Measurements from ENCODE around the gene LRRC8A.
"Not testable (repeated sequence)": the region's sequence is repeated elsewhere in the genome, so short reads cannot be mapped to it uniquely, and the experiment has no call there.

Gene LRRC8A

DNA sequence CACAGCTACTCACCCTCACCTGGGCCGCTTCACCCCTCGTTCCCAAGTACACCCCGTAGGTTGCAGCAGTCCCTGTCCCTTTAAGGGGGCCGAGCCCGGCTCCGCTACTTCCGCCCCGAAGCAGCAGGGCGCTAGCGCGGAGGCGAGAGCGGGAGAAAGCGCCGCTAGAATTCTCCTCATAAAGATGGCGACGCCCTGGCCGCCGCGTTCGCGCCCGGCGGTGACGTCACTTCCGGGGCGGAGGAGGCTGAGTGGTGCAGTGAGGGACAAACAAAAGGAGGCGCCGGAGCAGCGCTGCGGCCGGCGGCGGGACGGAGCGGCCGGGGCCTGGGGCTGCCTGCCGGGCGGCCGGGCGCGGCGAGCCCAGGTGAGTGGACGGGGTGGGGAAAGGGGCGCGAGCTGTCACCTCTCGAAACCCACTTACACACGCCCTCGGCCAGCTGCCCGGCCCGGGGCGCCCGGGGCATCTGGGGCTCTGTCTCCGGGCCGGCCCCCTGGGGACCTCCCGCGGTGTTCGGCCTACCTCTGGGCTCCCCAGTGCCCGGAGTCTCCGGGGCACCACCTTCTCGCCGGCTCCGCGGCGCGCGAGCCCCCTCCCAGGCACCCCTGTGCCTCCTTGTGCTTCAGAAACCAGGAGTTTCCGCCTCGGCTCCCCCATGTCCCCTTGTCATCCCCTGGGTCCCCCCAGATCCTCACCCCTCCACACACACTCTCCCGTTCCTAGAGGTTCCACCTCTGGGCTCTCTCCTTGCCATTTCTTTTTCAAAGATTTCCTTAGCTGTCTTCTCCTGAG is at the start of gene LRRC8A, which contains the start of gene KYAT1:
LRRC8A (plus strand) TSS at position 250 of the 793 bp plus-strand sequence. CDS start 25,032 bp downstream, outside the sequence.
KYAT1 (minus strand) TSS at position 67 of the 793 bp plus-strand sequence. CDS start 36,545 bp downstream, outside the sequence.
- peak; percentile 96 for DNase-seq

DNA sequence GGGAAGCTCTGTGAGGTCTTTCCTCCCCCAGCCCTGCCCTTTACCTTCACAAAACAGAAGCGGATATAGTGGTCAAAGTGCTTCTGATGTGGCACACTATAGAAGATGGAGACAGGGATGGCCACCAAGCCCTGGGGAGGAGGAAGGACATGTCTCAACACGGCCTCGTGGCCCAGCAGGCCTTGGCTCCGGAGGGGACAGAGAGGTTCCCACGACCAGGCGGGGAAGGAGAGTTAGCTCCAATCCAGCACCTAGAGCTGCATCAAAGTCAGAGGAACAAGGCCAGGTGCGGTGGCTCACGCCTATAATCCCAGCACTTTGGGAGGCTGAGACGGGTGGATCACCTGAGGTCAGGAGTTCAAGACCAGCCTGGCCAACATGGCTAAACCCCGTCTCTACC is 48.2 kb upstream of the LRRC8A start:
- DNase-seq: no peak

DNA sequence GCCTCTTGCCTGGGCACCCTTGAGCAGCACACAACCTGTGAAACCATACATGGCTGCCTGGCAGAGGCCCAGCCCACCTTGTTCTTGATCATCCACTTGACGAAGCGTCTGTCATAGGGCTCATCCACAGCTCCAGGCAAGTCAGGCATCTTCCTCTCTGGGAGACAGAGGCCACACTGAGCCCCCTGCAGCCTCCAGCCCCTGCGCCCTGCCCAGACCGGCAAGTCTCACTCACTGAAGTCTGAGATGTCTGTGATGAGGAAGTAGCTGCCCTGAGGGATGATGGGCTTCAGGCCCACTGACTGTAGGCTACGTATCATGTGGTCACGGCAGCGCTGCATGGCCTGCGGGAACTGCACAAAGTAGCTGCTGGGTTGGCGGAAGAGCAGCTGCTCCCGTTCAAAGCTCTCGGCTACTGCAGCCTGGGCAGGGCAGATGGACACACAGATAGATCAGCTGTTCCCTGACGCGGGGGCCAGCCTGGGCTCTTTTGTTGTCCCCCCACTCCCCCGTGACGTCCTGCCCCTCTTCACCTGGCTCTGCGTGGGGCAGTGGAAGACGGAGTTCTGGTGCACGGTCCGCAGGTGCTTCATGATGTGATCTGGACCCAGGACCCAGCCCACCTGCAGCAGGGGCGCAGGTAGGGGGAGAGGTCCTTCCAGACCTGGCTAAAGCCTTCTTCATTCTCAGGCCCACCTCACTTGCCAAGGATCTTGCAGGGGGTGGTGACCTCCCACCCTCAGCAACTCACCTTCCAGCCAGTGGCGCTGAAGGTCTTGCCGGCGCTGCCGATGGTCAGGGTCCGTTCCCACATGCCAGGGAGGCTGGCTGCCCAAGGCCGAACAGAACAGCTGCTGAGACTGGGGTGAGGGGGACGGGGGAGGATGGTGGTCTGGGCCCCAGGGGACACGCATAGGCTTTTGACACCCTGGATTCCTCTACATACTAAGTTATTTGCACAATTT is 46.4 kb upstream of the LRRC8A start:
- no peak for DNase-seq

DNA sequence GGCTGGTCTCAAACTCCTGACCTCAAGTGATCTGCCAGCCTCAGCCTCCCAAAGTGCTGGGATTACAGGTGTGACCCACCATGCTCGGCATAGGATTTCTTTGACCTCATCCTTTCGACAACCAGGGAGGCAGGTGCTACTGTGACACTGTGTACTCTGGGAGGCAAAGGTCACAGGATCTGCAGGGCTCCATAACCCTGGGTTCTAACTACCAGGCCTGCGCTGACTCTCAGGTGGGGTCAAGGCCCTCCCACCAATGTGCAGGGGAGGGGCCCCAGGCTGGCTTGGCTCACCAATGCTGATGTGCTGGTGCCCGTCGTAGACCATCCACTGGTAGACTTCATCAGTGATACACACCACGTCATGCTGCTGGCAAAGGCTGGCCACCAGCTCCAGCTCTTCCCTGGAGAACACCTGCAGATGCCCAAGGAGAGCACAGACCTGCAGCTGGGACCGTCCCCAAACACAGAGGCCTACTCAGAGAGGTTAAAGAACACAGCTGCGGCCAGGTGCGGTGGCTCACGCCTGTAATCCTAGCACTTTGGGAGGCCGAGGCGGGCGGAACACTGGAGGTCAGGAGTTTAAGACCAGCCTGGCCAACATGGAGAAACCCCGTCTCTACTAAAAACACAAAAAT is 45.3 kb upstream of the LRRC8A start:
- no peak for DNase-seq

DNA sequence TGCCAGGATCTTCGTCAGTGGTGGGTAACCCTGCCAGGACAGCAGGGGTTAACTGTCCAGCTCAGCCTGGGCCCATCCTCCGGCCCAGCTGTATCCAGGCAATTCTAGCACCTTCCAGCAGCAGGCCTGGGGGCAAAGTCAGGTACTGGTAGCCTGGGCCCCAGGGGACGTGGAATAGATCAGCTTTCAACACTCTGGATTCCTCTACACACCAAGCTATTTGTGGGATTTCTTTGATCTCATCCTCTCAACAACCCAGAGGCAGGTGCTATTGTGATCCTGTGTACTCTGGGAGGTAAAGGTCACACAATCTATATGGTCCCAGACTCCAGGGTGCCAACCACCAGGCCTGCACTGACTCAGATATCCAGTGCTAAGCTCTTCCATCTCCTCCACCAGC is 43.6 kb upstream of the LRRC8A start:
- no peak for DNase-seq

DNA sequence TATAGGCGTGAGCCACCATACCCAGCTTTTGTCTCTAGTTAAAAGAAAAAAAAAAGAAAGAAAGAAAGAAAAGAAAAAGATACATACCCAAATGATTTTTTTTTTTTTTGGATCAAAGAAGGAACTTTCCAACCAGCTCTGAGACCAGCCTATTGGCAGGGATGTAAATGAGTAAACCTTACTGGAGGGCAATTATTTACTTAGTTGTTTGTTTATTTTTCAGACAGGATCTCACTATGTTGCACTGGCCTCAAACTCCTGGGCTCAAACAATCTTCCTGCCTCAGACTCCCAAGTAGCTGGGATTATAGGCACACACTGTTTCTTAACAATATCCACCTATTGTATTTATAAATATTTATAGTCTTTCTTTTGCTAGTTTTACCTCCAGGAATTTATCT is 41.4 kb upstream of the LRRC8A start:
- DNase-seq: no peak

DNA sequence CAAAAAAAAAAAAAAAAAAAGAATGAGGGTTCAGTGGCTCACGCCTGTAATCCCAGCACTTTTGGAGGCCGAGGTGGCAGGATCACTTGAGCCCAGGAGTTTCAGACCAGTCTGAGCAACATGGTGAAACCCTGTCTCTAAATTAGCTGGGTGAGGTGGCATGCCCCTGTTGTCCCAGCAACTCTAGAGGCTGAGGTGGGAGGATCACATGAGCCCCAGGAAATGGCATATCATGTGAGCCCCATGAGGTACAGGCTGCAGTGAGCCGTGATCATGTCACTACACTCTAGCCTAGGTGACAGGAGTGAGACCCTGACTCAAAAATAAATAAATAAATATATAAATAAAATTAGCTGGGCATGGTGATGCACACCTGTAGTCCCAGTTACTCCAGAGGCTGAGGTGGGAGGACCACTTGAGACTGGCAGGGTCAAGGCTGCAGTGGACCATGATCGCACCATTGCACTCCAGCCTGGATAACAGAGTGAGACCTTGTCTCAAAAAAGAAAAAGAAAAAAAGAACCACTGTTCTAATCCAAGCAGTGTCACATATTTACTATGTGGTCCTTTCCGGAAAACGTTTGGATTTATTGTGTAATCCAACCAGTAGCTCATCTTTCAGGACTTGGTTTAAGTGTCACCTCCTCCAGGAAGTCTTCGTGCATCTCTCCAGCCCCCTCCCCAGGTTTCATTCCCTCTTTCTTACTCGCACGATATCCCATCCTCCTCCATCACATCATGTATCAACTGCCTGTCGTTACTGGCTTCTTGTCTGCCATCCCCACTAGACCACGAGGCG is 40.0 kb upstream of the LRRC8A start:
- DNase-seq: no peak

DNA sequence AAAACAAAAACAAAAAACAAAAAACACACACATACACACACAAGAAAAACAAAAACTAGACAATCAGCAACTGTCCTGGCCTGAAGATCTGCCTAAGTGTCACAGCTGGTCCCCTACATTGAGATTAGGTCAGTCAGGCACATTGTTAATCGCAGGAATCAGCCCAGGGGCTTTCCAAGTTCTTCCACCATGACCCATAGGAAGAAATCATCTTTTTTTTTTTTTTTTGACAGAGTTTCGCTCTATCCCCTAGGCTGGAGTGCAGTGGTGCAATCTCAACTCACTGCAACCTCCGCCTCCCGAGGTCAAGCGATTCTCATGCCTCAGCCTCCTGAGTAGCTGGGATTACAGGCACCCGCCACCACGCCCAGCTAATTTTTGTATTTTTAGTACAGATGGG is 38.8 kb upstream of the LRRC8A start:
- DNase-seq: not testable (repeated sequence)

DNA sequence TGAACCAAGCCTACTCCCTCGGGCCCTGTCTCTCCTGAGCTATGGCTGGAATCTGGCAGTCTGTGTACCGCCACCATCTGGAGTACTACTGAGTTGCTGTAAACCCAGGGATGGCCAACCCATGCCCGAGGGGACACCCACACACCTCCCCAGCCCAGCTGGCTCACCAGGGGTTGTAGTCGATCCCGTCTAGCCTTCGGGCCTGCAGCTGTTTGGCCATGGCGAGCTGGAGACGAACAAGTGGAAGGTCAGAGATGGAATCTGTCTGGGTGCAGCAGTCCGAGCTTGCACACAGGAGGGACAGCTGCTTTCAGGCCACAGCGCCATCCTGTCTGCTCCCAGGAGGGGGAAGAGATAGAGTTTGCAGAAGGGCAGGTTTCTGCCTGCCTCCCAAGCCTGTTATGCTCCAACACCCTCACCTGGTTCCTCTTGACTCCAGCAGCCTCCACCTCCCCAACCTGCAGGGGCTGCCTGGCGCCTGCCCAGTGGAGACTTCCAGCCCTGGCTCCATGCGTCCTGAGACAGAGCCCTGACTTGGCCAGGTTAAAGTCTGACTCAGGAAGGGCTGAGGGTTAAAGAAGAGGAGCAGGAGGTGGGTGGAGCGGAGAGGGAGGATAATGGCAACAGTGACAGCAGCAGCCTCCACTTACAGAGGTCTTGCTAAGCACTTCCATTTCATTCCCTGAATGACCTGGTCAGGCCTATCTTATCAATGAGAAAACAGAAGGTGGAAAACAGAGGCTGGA is 36.6 kb upstream of the LRRC8A start:
- no peak for DNase-seq

DNA sequence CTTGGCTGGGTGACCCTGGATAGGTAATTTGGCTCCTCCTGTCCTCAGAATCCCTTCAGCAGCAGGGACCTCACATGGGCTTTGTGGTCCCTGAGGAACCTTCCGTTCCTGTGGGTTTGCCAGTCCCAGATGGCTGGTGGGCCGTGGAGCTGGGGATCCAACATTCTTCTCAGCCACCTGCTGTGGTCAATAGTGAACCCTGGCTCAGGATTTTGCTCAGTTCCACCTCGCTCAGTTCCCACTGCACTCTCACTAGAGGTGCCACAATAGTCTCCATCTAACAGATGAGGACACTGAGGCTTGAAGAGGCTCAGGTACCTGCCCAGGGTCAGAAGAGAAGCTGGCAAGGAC is 35.3 kb upstream of the LRRC8A start:
- DNase-seq: no peak

DNA sequence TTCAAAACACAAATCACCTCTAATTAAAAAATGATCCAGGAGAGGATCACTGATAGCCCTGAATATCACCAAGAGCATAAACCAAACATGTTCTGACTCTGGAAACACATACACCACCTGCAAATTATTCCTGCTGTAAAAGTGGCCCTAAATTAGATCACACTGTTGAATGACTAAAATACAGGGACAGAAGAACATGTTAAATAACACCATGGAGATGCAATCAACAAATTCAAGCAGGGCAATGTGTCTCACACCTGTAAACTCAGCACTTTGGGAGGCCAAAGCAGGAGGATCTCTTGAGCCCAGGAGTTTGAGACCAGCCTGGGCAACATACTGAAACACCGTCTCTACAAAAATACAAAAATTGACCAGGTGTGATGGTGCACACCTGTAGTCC is 34.1 kb upstream of the LRRC8A start:
- DNase-seq: no peak

DNA sequence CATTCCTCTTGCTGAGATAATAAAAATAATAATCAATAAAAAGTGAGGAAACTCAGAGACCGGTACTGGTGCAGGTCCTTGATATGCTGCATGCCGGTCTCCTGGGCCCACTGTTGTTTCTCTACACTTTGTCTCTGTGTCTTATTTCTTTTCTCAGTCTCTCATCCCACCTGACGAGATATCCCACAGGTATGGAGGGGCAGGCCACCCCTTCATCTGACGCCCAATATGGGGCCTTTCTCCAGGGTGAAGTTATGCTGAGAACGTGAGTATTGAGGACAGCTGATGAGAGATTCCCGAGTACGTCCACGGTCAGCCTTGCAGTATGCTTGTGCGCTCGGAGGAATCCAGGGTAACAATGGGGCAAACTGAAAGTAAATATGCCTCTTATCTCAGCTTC is 30.9 kb upstream of the LRRC8A start:
- not testable (repeated sequence) for DNase-seq

DNA sequence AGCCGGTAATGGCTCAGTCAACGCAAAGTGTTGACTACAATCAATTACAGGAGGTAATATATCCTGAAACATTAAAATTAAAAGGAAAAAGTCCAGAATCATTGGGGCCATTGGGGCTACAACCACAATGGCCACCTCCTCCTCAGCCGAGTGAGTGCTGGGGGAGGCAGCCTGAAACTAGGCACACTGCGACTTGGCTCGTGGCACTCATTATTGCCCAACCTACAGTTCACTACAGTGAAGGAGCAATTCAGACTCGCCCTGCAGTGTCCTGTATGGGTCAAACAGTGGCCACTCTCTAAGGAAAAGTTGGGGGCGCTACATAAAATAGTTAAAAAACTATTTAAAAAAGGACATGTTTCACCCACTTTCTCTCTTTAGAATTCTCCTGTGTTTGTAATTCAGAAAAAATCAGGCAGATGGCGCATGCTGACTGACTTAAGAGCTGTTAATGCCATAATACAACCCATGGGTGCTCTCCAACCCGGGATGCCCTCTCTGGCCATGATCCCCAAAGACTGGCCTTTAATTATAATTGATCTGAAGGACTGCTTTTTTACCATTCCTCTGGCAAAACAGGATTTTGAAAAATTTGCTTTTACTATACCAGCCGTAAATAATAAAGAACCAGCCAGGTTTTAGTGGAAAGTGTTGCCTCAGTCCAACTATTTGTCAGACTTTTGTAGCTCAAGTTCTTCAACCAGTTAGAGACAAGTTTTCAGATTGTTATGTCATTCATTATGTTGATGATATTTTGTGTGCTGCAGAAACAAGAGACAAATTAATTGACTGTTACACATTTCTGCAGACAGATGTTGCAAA is 29.9 kb upstream of the LRRC8A start:
- DNase-seq: peak; percentile 17

DNA sequence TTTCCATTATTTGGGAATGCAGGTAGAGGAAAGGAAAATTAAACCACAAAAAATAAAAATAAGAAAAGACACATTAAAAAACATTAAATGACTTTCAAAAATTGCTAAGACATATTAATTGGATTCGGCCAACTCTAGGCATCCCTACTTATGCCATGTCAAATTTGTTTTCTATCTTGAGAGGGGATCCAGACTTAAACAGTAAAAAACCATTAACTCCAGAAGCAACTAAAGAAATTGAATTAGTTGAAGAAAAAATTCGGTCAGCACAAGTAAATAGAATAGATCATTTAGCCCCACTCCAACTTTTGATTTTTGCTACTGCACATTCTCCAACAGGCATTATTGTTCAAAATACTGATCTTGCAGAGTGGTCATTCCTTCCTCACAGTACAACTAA is 29.3 kb upstream of the LRRC8A start:
- DNase-seq: not testable (repeated sequence)

DNA sequence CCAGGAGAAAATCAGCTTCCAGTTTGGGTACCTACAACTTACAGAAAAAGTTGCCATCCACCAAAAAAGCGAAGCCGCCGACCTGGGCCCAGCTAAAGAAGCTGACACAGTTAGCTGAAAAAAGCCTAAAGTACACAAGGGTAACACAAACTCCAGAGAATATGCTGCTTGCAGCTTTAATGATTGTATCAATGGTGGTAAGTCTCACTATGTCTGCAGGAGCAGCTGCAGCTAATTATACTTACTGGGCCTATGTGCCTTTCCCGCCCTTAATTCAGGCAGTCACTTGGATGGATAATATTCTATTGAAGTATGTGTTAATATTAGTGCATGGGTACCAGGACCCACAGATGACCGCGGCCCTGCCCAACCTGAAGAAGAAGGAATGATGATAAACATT is 27.5 kb upstream of the LRRC8A start:
- DNase-seq: not testable (repeated sequence)

DNA sequence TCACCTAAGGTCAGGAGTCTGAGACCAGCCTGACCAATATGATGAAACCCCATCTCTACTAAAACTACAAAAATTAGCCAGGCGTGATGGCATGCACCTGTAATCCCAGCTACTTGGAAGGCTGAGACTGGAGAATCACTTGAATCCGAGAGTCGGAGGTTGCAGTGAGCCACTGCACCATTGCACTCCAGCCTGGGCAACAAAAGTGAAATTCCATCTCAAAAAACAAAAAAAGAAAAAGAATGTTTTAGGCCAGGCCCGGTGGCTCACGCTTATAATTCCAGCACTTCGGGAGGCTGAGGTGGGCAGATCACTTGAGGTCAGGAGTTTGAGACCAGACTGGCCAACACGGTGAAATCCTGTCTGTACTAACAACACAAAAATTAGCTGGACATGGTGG is 23.5 kb upstream of the LRRC8A start:
- not testable (repeated sequence) for DNase-seq

DNA sequence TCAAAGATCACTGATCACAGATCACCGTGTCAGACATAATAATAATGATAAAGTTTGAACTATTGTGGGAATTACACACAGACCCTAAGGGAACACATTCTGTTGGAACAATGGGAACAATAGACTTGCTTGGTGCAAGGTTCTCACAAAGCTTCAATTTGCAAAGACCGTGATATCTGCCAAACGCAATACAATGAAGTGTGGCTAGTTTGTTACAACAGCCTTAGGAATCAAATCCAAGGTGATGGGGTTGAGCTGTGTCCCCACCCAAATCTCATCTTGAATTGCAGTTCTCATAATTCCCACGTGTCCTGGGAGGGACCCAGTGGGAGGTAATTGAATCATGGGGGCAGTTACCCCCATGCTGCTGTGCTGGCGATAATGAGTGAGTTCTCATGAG is 21.0 kb upstream of the LRRC8A start:
- no peak for DNase-seq

DNA sequence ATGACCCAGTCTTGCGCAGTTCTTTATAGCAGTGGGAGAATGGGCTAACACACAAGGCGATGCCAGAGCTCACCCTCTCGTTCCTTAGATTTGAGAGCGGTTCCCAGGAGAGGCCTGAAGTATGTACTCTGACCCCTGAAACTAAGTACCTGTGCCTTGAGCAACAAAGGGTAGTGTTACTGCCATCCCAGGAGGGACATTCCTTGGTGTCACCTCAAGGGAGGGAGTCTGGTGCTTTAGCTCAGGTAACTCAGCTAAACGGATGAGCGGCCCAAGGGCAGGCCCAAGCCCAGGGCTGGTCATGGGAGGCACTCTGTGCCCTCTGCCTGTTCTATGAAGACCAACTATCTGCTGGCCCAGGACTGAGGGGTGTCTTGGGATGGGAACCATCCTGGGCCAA is 20.4 kb upstream of the LRRC8A start:
- DNase-seq: no peak

DNA sequence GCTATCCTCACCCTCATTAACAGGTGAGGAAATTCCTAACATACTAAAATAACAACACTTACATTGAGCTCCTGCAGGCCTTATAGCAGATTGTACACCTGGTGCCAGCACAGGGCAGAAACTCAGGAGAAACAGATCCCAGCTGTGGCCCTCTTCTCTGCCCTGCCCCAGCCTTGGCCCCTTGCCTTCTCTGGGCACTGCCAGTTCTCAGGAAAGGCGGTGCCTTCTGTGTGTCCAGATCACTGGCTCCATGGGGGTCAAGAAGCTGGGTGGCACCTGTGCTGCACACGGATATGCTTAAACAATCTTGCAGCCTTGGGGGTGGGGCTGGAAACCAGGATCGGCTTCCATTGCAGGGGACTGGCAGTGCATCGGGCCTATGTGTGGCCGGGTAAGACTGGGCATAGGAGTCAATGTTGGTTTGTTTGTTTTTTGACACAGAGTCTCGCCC is 19.5 kb upstream of the LRRC8A start:
- DNase-seq: no peak

DNA sequence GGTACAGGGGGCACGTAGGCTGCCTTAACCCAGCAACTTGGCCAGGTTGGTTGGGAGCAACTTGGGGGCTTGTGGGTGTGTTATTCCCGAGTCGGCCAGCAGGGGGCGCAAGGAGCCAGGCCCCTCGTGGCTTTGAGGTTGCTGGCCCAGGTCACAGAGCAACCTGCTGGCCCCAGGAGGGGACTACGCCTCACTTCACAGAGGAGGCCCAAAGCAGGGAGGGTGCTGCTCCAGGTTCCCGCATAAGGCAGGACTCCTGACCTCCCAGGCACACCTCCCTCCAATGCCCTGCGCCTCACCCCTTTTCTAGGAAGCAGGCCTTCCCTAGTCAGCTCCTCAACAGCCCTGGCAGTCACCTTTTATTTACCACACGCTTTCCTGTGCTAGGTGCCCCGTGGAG is 18.3 kb upstream of the LRRC8A start:
- DNase-seq: peak; percentile 38
